Small intestine (tissue), 7 donors: ENCODE measurements around the gene ST6GALNAC2. TPM values are rescaled to one million over a fixed set of nuclear protein-coding genes. Genes with fewer than 3 reads are reported as not detected.
A peak's percentile ranks its signal among the peaks of the same experiment; 100 is the strongest.

ENCODE experiments used
- DNase-seq, 2 donors: peaks; one replicate each; pipeline versions ENCODE4 v3.0.0 to v3.0.0-alpha.2; 2013
- FAIRE-seq: peaks from 2 replicates; lab custom pipeline; 2012; peaks lifted over from hg19 to GRCh38; lab: Jason Lieb, UNC
- H3K27ac ChIP-seq, 3 donors: one replicate each; pipeline ENCODE4 v1.5.1; 2013; ENCODE audit warnings: low read length in 2 of 3, mild to moderate bottlenecking in 2 of 3, control low read depth in 1 of 3, inconsistent platforms in 1 of 3, low read depth in 1 of 3, moderate library complexity in 1 of 3
- H3K27me3 ChIP-seq, 3 donors: one replicate each; pipeline ENCODE4 v1.6.1; 2013; ENCODE audit warnings: low read length in 3 of 3, inconsistent platforms in 1 of 3; ENCODE audit not compliant: control insufficient read depth in 3 of 3, insufficient read depth in 3 of 3
- H3K36me3 ChIP-seq, 3 donors: one replicate each; pipeline ENCODE4 v1.6.1; 2013; ENCODE audit warnings: low read length in 3 of 3, inconsistent platforms in 1 of 3, low read depth in 1 of 3, mild to moderate bottlenecking in 1 of 3, moderate library complexity in 1 of 3; ENCODE audit not compliant: control insufficient read depth in 3 of 3, insufficient read depth in 2 of 3
- H3K4me1 ChIP-seq, 3 donors: one replicate each; pipeline ENCODE4 v1.6.1; 2013; ENCODE audit warnings: low read length in 2 of 3, inconsistent platforms in 1 of 3, low read depth in 1 of 3, mild to moderate bottlenecking in 1 of 3, moderate library complexity in 1 of 3; ENCODE audit not compliant: control insufficient read depth in 3 of 3, insufficient read depth in 2 of 3
- H3K4me3 ChIP-seq, 3 donors: one replicate each; pipeline ENCODE4 v1.5.1; 2013; ENCODE audit warnings: low read length in 3 of 3, control low read depth in 1 of 3, inconsistent platforms in 1 of 3, low read depth in 1 of 3, mild to moderate bottlenecking in 1 of 3, moderate library complexity in 1 of 3
- H3K9me3 ChIP-seq, 2 donors: one replicate each; pipeline ENCODE4 v1.6.1; 2013; ENCODE audit warnings: low read depth in 1 of 2, low read length in 1 of 2; ENCODE audit not compliant: control insufficient read depth in 2 of 2, insufficient read depth in 1 of 2
- WGBS, 3 donors: extraction: QIAGEN DNeasy Blood & Tissue Kit; methylation state at CpG; one replicate each; pipeline ENCODE4 v1.1.7; 2013; 5-methylcytosine and 5-hydroxymethylcytosine counted together
- polyA plus RNA-seq, 4 donors: library from polyadenylated mRNA; stranded (reverse) in 3 of 4; unstranded in 1 of 4; fragments of 200-250 nt in 3 of 4; fragments of 120-200 nt in 1 of 4; gene quantifications; one replicate each; pipeline versions ENCODE4 v1.2.1 to v1.2.3, GENCODE V29; 2013
- donor health status: healthy with polysubstance abuse.
- donor health status: control.
- donor health status: control.
- donor health status: Bipolar disorder and iron deficiency.
- donor health status: healthy.

ST6GALNAC2 gene
- polyA plus RNA-seq, 4 donors, result 1.1 to 5.3 (median 2.7) TPM; not detected in 1

DNA sequence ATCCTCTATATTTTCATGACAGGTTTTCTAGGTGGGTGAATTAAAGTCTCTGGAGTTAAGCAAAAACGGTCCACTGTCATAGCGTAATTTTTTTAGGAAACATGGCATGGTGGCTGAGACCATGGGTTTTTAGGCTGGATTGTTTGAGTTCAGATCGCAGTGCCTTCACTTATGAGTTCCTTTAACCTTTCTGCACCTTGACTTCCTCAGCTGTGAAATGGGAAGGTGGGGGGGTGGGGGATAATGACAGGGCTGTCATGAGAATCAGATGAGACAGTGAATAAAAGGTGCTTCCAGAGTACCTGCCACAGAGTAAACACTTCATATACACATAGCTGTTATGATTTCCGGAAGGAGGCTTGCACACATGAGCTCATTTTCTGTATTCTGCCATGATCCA lies 34.0 kb downstream of the ST6GALNAC2 start:
- no peak for FAIRE-seq
- no peaks in the 10 kb centered on the region for H3K27me3 ChIP-seq
- no peak overlapping the region for H3K27ac ChIP-seq
- peaks cover 0 to 4% (median 0%) of the 10 kb centered on the region in 3 donors for H3K36me3 ChIP-seq
- H3K4me1 ChIP-seq, result peaks cover 0 to 9% (median 4%) of the 10 kb centered on the region in 3 donors
- no peaks in the 10 kb centered on the region for H3K9me3 ChIP-seq
- 79 to 91% (median 91%) methylated on average over 4 of the region's 4 CpGs for WGBS, 3 donors
- H3K4me3 ChIP-seq, result no peak overlapping the region
- DNase-seq, result no peak

DNA sequence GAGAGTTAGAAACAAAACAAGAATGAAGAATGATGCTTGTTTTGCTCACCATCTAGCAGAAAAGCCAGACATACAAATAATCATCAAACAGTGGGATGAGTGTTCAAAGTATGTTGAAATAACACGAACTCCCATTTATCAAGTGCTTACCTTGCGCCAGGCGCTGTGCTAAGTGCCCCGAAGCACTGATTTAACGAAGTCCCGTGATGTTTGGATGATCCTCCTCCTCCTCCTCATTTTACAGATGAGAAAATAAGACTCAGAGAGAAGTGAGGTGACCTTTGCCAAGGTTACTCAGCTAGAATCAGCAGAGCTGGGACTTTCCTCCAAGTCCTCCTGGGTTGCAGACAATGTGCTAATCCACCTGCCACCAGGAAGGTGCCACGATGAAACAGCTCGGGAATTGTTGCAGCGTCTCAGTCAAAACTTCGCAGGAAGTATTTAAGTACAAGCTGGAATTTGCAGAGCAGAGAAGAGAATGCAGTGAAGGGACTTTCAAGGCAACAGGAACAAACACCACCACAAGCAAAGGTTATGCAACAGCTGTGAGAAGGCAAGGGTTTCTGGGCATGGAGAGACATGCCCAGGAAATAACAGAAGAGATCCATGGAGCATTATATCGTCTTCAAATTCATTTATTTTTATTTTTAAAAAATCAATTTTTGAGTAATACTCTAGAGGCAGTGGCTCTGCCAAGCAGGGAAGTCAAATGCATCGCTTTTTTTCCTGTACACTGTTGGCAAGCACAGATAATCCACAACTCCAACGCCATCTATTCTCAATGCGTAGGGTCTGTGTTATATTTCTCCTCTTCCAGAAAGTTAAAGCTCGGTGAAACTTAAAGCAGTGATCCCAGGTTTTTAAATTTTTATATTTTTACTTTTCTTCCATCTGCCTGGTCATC lies 34.7 kb downstream of the ST6GALNAC2 start:
- DNase-seq, result peak in 1 of 2 donors; percentile 29
- H3K36me3 ChIP-seq, result peaks cover 0 to 4% (median 0%) of the 10 kb centered on the region in 3 donors
- 43 to 56% (median 44%) methylated on average over 15 of the region's 15 CpGs for WGBS, 3 donors
- no peak for FAIRE-seq
- H3K27ac ChIP-seq, result no peak overlapping the region
- peaks cover 0 to under 1% (median 0%) of the 10 kb centered on the region in 3 donors for H3K27me3 ChIP-seq
- peaks cover 0 to 9% (median 7%) of the 10 kb centered on the region in 3 donors for H3K4me1 ChIP-seq
- no peaks in the 10 kb centered on the region for H3K9me3 ChIP-seq
- H3K4me3 ChIP-seq, result no peak overlapping the region

DNA sequence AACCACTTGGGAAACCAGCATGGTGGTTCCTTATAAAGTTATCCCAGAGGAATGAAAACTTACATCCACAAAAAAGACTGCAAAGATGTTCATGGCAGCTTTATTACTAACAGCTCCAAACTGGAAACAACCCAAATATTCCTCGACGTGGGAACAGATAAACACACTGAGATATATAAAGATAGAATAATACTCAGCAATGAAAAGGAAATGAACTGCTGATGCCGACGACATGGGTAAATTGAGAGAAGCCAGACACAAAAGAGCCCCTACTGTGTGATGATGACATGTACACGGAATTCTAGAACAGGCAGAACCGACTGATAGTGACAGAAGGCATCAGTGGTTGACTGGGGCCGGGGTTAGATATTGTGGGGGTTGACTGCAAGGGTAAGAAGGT lies 36.1 kb downstream of the ST6GALNAC2 start:
- Histone ChIP-seq H3K27me3 (peaks cover 0 to 7% (median 0%) of the 10 kb centered on the region in 3 donors), H3K4me1 (peaks cover 0 to 9% (median 7%) of the 10 kb centered on the region in 3 donors), H3K36me3 (peaks cover 0 to 4% (median 0%) of the 10 kb centered on the region in 3 donors), H3K27ac (no peak overlapping the region), H3K4me3 (no peak overlapping the region), H3K9me3 (no peaks in the 10 kb centered on the region)
- FAIRE-seq, result no peak
- WGBS, 3 donors, result 84 to 91% (median 86%) methylated on average over 7 of the region's 7 CpGs
- no peak for DNase-seq

DNA sequence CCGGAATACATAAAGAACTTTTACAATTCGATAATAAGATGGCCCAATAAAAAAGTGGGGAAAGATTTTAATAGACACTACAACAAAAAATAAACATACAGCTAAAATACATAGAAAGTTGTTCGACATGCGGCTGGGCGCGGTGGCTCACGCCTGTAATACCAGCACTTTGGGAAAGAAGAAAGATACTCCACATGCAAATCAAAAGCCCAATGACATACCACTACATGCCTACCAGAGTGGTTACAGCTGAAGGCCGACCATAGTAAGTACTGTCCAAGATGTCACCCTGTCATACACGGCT lies 36.5 kb downstream of the ST6GALNAC2 start:
- H3K4me1 ChIP-seq, result peaks cover 0 to 11% (median 9%) of the 10 kb centered on the region in 3 donors

DNA sequence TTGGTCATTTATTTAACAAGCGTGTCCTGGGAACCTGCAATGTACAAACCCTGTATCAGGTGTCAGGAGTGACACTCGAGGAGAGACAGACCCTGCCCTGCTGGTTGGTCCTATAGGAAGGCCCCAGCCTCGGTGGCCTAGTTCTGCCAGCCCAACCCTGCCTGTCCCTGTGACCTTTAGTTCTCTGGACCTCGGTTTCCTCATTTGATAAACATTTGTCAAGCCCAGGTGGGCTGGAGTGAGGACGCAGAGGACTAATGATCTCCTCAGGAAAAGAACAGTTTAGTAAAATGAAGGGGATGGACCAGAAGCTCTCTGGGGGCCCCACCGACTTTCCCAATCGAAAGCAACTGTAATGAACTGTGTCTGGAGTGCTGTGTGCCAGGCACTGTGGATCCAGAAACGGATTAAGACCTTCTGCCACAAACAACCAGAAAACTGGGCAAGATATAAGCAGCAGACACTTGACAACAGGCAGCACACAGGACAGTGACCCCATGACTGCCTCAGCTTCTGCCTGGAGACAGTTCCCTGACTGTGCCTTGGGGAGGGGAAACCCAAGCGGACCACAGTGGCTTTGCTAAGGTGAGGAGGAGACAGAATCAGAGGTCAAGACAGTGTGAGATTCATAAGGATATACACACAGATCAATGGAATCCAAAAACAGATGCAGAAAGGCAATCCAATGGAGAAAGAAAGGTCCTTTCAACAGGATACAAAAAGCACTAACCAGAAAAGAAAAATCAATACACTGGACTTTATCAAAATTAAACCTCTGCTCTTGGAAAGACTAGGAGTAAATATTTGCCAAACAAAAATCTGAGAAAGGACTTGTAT lies 37.1 kb downstream of the ST6GALNAC2 start:
- H3K27ac ChIP-seq, result no peak overlapping the region
- peaks cover 0 to 4% (median 0%) of the 10 kb centered on the region in 3 donors for H3K36me3 ChIP-seq
- no peak for FAIRE-seq
- H3K27me3 ChIP-seq, result peaks cover 0 to 15% (median 0%) of the 10 kb centered on the region in 3 donors
- H3K4me3 ChIP-seq, result no peak overlapping the region
- H3K9me3 ChIP-seq, result no peaks in the 10 kb centered on the region
- WGBS, 3 donors, result 52 to 62% (median 53%) methylated on average over 9 of the region's 9 CpGs
- H3K4me1 ChIP-seq, result peaks cover 0 to 12% (median 9%) of the 10 kb centered on the region in 3 donors
- no peak for DNase-seq

More for the DNA sequence above, 36.5 kb downstream of the ST6GALNAC2 start:
- no peak for FAIRE-seq
- H3K9me3 ChIP-seq, result no peaks in the 10 kb centered on the region
- no peak overlapping the region for H3K27ac ChIP-seq
- H3K36me3 ChIP-seq, result peaks cover 0 to 4% (median 0%) of the 10 kb centered on the region in 3 donors
- H3K27me3 ChIP-seq, result peaks cover 0 to 11% (median 0%) of the 10 kb centered on the region in 3 donors
- DNase-seq, result no peak
- WGBS, 3 donors, result 83 to 85% (median 84%) methylated on average over 9 of the region's 9 CpGs
- no peak overlapping the region for H3K4me3 ChIP-seq

DNA sequence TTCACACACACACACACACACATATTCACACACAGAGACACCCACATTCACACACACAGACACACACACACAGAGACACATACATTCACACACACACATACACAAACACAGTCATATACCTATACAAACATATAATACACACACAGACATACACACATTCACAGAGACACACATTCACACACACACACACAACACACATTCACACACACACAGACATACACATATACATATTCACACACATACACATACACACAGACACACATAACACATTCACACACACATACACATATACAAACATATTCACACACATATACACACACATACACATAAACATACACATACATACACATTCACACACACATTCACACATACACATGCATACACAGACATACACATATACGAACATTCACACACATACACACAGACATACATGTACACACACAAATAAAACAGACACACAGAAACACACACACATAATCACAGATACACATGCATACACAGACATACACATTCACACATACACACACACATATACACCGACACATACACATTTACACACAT lies 37.9 kb downstream of the ST6GALNAC2 start:
- FAIRE-seq (no peak), DNase-seq (no peak)
- H3K27me3 ChIP-seq, result peaks cover 0 to 23% (median 0%) of the 10 kb centered on the region in 3 donors
- peaks cover 0 to 12% (median 9%) of the 10 kb centered on the region in 3 donors for H3K4me1 ChIP-seq
- no peaks in the 10 kb centered on the region for H3K9me3 ChIP-seq
- no peaks in the 10 kb centered on the region for H3K36me3 ChIP-seq
- WGBS, 3 donors, result 83 to 90% (median 84%) methylated on average over 2 of the region's 2 CpGs
- no peak overlapping the region for H3K4me3 ChIP-seq
- no peak overlapping the region for H3K27ac ChIP-seq

DNA sequence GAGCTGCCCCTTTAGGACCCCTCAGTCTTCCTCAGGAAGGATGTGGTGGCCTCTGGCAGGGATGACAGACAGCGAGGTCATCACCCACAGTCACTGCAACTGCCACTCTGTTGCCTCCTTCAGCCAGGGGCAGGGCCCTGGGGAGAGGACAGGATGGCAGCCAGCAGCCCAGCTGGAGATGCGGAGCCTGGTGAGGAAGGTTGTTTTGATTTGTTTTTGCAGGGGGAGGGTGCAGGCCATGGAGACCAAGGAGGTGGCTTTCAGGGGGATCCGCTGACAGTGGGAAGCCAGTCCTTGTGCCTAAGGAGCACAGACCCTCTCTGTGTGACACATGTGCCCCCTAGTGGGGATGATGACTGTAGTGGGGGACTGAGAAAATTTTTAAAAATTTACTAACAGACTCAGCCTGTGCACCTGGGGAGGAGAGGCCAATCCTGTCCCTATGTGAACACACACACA lies 38.4 kb downstream of the ST6GALNAC2 start:
- WGBS, 3 donors, result 41 to 65% (median 49%) methylated on average over 3 of the region's 3 CpGs
- Histone ChIP-seq H3K27me3 (peaks cover 0 to 24% (median 0%) of the 10 kb centered on the region in 3 donors), H3K4me1 (peaks cover 0 to 12% (median 9%) of the 10 kb centered on the region in 3 donors), H3K9me3 (no peaks in the 10 kb centered on the region), H3K27ac (peak overlapping the region in 1 of 3 donors; percentile 55), H3K4me3 (no peak overlapping the region), H3K36me3 (no peaks in the 10 kb centered on the region)
- DNase-seq (peak; percentile 48 to 63), FAIRE-seq (no peak)
